Mesenchymal stem cell (in vitro differentiated cells and primary cell): Measurements from ENCODE around the gene PYGM.

ENCODE experiments used
- DNase-seq: peaks from one replicate; pipeline ENCODE4 v3.0.0-alpha.2; 2013
- H2AFZ ChIP-seq: one replicate; pipeline ENCODE4 v1.6.1; 2013; ENCODE audit warnings: low read depth, mild to moderate bottlenecking, control low read depth, inconsistent platforms, low read length, moderate library complexity
- H2AK5ac ChIP-seq: 2 replicates; pipeline ENCODE4 v1.6.1; 2013; ENCODE audit warnings: low read length, moderate library complexity, mild to moderate bottlenecking, inconsistent platforms; ENCODE audit not compliant: severe bottlenecking
- H2BK120ac ChIP-seq: one replicate; pipeline ENCODE4 v1.6.1; 2013; ENCODE audit warnings: low read depth, mild to moderate bottlenecking, inconsistent platforms, low read length, moderate library complexity
- H2BK12ac ChIP-seq, 2 experiments: one replicate each; pipeline ENCODE4 v1.6.1; 2013; ENCODE audit warnings: inconsistent platforms in 2 of 2, low read length in 2 of 2, mild to moderate bottlenecking in 2 of 2, moderate library complexity in 2 of 2, control low read depth in 1 of 2
- H2BK15ac ChIP-seq: one replicate; pipeline ENCODE4 v1.6.1; 2013; ENCODE audit warnings: mild to moderate bottlenecking, low read depth, inconsistent platforms; ENCODE audit not compliant: poor library complexity, severe bottlenecking
- H2BK5ac ChIP-seq: 2 replicates; pipeline ENCODE4 v1.6.1; 2013; ENCODE audit warnings: low read depth, mild to moderate bottlenecking, low read length, control low read depth, inconsistent platforms; ENCODE audit not compliant: poor library complexity, severe bottlenecking
- H3K14ac ChIP-seq, 2 experiments: one replicate each; pipeline ENCODE4 v1.6.1; 2013; ENCODE audit warnings: inconsistent platforms in 2 of 2, low read length in 2 of 2, control low read depth in 1 of 2, mild to moderate bottlenecking in 1 of 2, moderate library complexity in 1 of 2
- H3K18ac ChIP-seq, 2 experiments: one replicate each; pipeline ENCODE4 v1.6.1; 2013; ENCODE audit warnings: inconsistent platforms in 2 of 2, low read length in 2 of 2, control low read depth in 1 of 2, low read depth in 1 of 2, mild to moderate bottlenecking in 1 of 2
- H3K23ac ChIP-seq, 2 experiments: one replicate each; pipeline ENCODE4 v1.6.1; 2013; ENCODE audit warnings: inconsistent platforms in 2 of 2, low read length in 2 of 2, mild to moderate bottlenecking in 2 of 2, moderate library complexity in 2 of 2, control low read depth in 1 of 2
- H3K27ac ChIP-seq: 2 replicates; pipeline ENCODE4 v1.5.1; 2013; ENCODE audit warnings: mild to moderate bottlenecking, moderate library complexity, low read length, control low read depth, inconsistent platforms; ENCODE audit not compliant: poor library complexity, severe bottlenecking
- H3K27me3 ChIP-seq, 2 experiments: 2 replicates each; pipeline versions ENCODE4 v1.6.1 to v1.7.0; 2013; ENCODE audit warnings: low read length in 2 of 2, mild to moderate bottlenecking in 2 of 2, moderate library complexity in 2 of 2, control low read depth in 1 of 2, inconsistent platforms in 1 of 2; ENCODE audit not compliant: control insufficient read depth in 1 of 2, insufficient read depth in 1 of 2
- H3K36me3 ChIP-seq, 2 experiments: 2 replicates each; pipeline versions ENCODE4 v1.6.1 to v1.7.0; 2013; ENCODE audit warnings: low read length in 2 of 2, control low read depth in 1 of 2, inconsistent platforms in 1 of 2, low read depth in 1 of 2, mild to moderate bottlenecking in 1 of 2; ENCODE audit not compliant: insufficient read depth in 2 of 2, control insufficient read depth in 1 of 2
- H3K4ac ChIP-seq, 2 experiments: one replicate each; pipeline ENCODE4 v1.6.1; 2013; ENCODE audit warnings: inconsistent platforms in 2 of 2, low read length in 2 of 2, mild to moderate bottlenecking in 2 of 2, moderate library complexity in 2 of 2, control low read depth in 1 of 2, low read depth in 1 of 2
- H3K4me1 ChIP-seq: 2 replicates; pipeline ENCODE4 v1.6.1; 2013; ENCODE audit warnings: low read depth, low read length, control low read depth; ENCODE audit not compliant: control insufficient read depth, insufficient read depth
- H3K4me2 ChIP-seq: 2 replicates; pipeline ENCODE4 v1.6.1; 2013; ENCODE audit warnings: low read length, mild to moderate bottlenecking, inconsistent platforms; ENCODE audit not compliant: poor library complexity, severe bottlenecking
- H3K4me3 ChIP-seq, 2 experiments: 2 replicates each; pipeline versions ENCODE4 v1.5.1 to v1.7.0; 2013; ENCODE audit warnings: low read length in 2 of 2, mild to moderate bottlenecking in 2 of 2, control low read depth in 1 of 2, low read depth in 1 of 2; ENCODE audit not compliant: insufficient read depth in 1 of 2
- H3K79me1 ChIP-seq: replicated peaks from 2 replicates; pipeline ENCODE4 v1.6.1; 2013; ENCODE audit warnings: mild to moderate bottlenecking, control low read depth, low read length, inconsistent platforms; ENCODE audit not compliant: poor library complexity, severe bottlenecking
- H3K9ac ChIP-seq: 2 replicates; pipeline ENCODE4 v1.7.0; 2013; ENCODE audit warnings: mild to moderate bottlenecking, low read length, moderate library complexity
- H3K9me3 ChIP-seq: 2 replicates; pipeline ENCODE4 v1.7.0; 2013; ENCODE audit warnings: mild to moderate bottlenecking, low read length; ENCODE audit not compliant: control insufficient read depth
- H4K8ac ChIP-seq: one replicate; pipeline ENCODE4 v1.6.1; 2013; ENCODE audit warnings: inconsistent platforms, mild to moderate bottlenecking, low read length, moderate library complexity
- H4K91ac ChIP-seq: one replicate; pipeline ENCODE4 v1.6.1; 2013; ENCODE audit warnings: mild to moderate bottlenecking, low read length, inconsistent platforms
- WGBS: methylation state at CpG from one replicate; pipeline ENCODE4 v1.1.7; 2013; ENCODE audit warnings: mixed read lengths; 5-methylcytosine and 5-hydroxymethylcytosine counted together

Gene PYGM

GRCh38 chr11:64728757-64729365 is 30.9 kb downstream of the PYGM start:
- Histone ChIP-seq H2AFZ (no peak overlapping the region), H3K9ac (no peak overlapping the region), H3K4me1 (peaks cover 4% of the 10 kb centered on the region), H2BK15ac (no peak overlapping the region), H3K14ac (no peak overlapping the region), H3K79me1 (no peaks in the 10 kb centered on the region), H3K4me3 (no peak overlapping the region), H3K27ac (no peak overlapping the region), H3K36me3 (no peaks in the 10 kb centered on the region), H3K4me2 (no peak overlapping the region), H2BK12ac (no peak overlapping the region), H2AK5ac (no peak overlapping the region), H4K91ac (no peak overlapping the region), H3K27me3 (peaks cover 46 to 57% of the 10 kb centered on the region in 2 experiments), H2BK120ac (no peak overlapping the region), H2BK5ac (no peak overlapping the region), H3K18ac (no peak overlapping the region), H4K8ac (no peak overlapping the region), H3K4ac (no peak overlapping the region), H3K9me3 (no peaks in the 10 kb centered on the region), H3K23ac (no peak overlapping the region)
- no peak for DNase-seq
- WGBS = 90% methylated on average over 9 of the region's 11 CpGs

GRCh38 chr11:64726867-64727530 is 32.8 kb downstream of the PYGM start:
- H3K4me2 ChIP-seq = no peak overlapping the region
- no peak overlapping the region for H3K14ac ChIP-seq
- no peaks in the 10 kb centered on the region for H3K9me3 ChIP-seq
- no peak overlapping the region for H2AK5ac ChIP-seq
- no peak overlapping the region for H2BK12ac ChIP-seq
- H4K91ac ChIP-seq = no peak overlapping the region
- H3K23ac ChIP-seq = no peak overlapping the region
- H3K79me1 ChIP-seq = no peaks in the 10 kb centered on the region
- peaks cover 11% of the 10 kb centered on the region for H3K4me1 ChIP-seq
- H3K36me3 ChIP-seq = no peaks in the 10 kb centered on the region
- no peak overlapping the region for H2AFZ ChIP-seq
- WGBS = 78% methylated on average over 7 of the region's 7 CpGs
- no peak overlapping the region for H3K4me3 ChIP-seq
- H3K4ac ChIP-seq = no peak overlapping the region
- no peak overlapping the region for H2BK5ac ChIP-seq
- no peak overlapping the region for H2BK120ac ChIP-seq
- H3K27ac ChIP-seq = no peak overlapping the region
- DNase-seq = no peak
- no peak overlapping the region for H3K9ac ChIP-seq
- no peak overlapping the region for H3K18ac ChIP-seq
- H2BK15ac ChIP-seq = no peak overlapping the region
- H3K27me3 ChIP-seq = peaks cover 53 to 64% of the 10 kb centered on the region in 2 experiments
- no peak overlapping the region for H4K8ac ChIP-seq

GRCh38 chr11:64726211-64726641 is 33.5 kb downstream of the PYGM start:
- Histone ChIP-seq H2BK15ac (no peak overlapping the region), H2AFZ (no peak overlapping the region), H3K14ac (no peak overlapping the region), H2BK120ac (no peak overlapping the region), H2AK5ac (no peak overlapping the region), H3K4ac (no peak overlapping the region), H2BK5ac (no peak overlapping the region), H3K4me2 (no peak overlapping the region), H4K91ac (no peak overlapping the region), H3K23ac (no peak overlapping the region), H2BK12ac (peak overlapping the region in 1 of 2 experiments; percentile 48), H3K27ac (no peak overlapping the region), H3K4me1 (peaks cover 11% of the 10 kb centered on the region), H3K79me1 (no peaks in the 10 kb centered on the region), H3K36me3 (no peaks in the 10 kb centered on the region), H3K9ac (no peak overlapping the region), H3K4me3 (no peak overlapping the region), H3K27me3 (peaks cover 60 to 65% of the 10 kb centered on the region in 2 experiments), H4K8ac (no peak overlapping the region), H3K9me3 (no peaks in the 10 kb centered on the region), H3K18ac (no peak overlapping the region)
- 19% methylated on average over 9 of the region's 9 CpGs for WGBS
- no peak for DNase-seq

- H3K14ac ChIP-seq = no peak overlapping the region
- H4K91ac ChIP-seq = no peak overlapping the region
- DNase-seq = no peak
- no peak overlapping the region for H3K23ac ChIP-seq
- no peak overlapping the region for H2BK120ac ChIP-seq
- WGBS = 87% methylated on average over 7 of the region's 7 CpGs
- H4K8ac ChIP-seq = no peak overlapping the region
- H3K4me2 ChIP-seq = no peak overlapping the region
- H3K4me3 ChIP-seq = no peak overlapping the region
- peaks cover 11% of the 10 kb centered on the region for H3K4me1 ChIP-seq
- H2AK5ac ChIP-seq = no peak overlapping the region
- no peak overlapping the region for H3K4ac ChIP-seq
- no peaks in the 10 kb centered on the region for H3K79me1 ChIP-seq
- H2BK12ac ChIP-seq = no peak overlapping the region
- no peaks in the 10 kb centered on the region for H3K9me3 ChIP-seq
- no peaks in the 10 kb centered on the region for H3K36me3 ChIP-seq
- H2BK5ac ChIP-seq = no peak overlapping the region
- H3K18ac ChIP-seq = no peak overlapping the region
- peak overlapping the region; percentile 36 for H2AFZ ChIP-seq
- H3K27ac ChIP-seq = no peak overlapping the region
- H3K9ac ChIP-seq = no peak overlapping the region
- H2BK15ac ChIP-seq = no peak overlapping the region
- peaks cover 66 to 68% of the 10 kb centered on the region in 2 experiments for H3K27me3 ChIP-seq
These were observed 34.8 kb downstream of the PYGM start for GRCh38 chr11:64724863-64725532.
